Stimulated activated CD8-positive, alpha-beta memory T cell treated with anti-CD3 and anti-CD28 coated beads, Interleukin-12 subunit alpha, Interleukin-12 subunit beta, amount 100 ng/mL, for 1 hour (primary cell): ENCODE data around the gene GFOD1.
"Not testable (repeated sequence)": the region's sequence is repeated elsewhere in the genome, so short reads cannot be mapped to it uniquely, and the experiment has no call there.

ENCODE experiments used
- DNase-seq: peaks from one replicate; pipeline ENCODE4 v3.0.0-alpha.2; 2020; ENCODE audit warnings: low read depth

GFOD1 gene

GRCh38 chr6:13404228-13404891 lies 83.0 kb downstream of the GFOD1 start:
- DNase-seq = no peak

- DNase-seq = no peak
Observed at GRCh38 chr6:13402711-13403110, 84.7 kb downstream of the GFOD1 start.

- no peak for DNase-seq
Observed at GRCh38 chr6:13400772-13401171, 86.6 kb downstream of the GFOD1 start.

- DNase-seq = no peak
Observed at GRCh38 chr6:13398421-13398994, 88.9 kb downstream of the GFOD1 start.

- no peak for DNase-seq
Observed at GRCh38 chr6:13398069-13398381, 89.4 kb downstream of the GFOD1 start.

GRCh38 chr6:13397359-13398068 lies 89.9 kb downstream of the GFOD1 start:
- no peak for DNase-seq

- DNase-seq = no peak
Observed at GRCh38 chr6:13396241-13396792, 91.1 kb downstream of the GFOD1 start.

GRCh38 chr6:13395272-13396237 lies 91.8 kb downstream of the GFOD1 start:
- DNase-seq = no peak

GRCh38 chr6:13392462-13392861 lies 94.9 kb downstream of the GFOD1 start:
- no peak for DNase-seq

GRCh38 chr6:13391537-13391936 lies 95.9 kb downstream of the GFOD1 start:
- no peak for DNase-seq

- no peak for DNase-seq
Observed at GRCh38 chr6:13390658-13391057, 96.7 kb downstream of the GFOD1 start.

GRCh38 chr6:13389237-13389636 lies 98.2 kb downstream of the GFOD1 start:
- DNase-seq = not testable (repeated sequence)

- not testable (repeated sequence) for DNase-seq
Observed at GRCh38 chr6:13388769-13389168, 98.6 kb downstream of the GFOD1 start.

- no peak for DNase-seq
Observed at GRCh38 chr6:13384966-13385365, 102.4 kb downstream of the GFOD1 start.

- DNase-seq = no peak
Observed at GRCh38 chr6:13384506-13384905, 102.9 kb downstream of the GFOD1 start.

GRCh38 chr6:13383328-13384163 lies 103.9 kb downstream of the GFOD1 start:
- no peak for DNase-seq

- DNase-seq = no peak
Observed at GRCh38 chr6:13380761-13381160, 106.6 kb downstream of the GFOD1 start.

- no peak for DNase-seq
Observed at GRCh38 chr6:13378669-13379590, 108.5 kb downstream of the GFOD1 start.

- no peak for DNase-seq
Observed at GRCh38 chr6:13377054-13377758, 110.2 kb downstream of the GFOD1 start.
